Osteoblast (primary cell): Measurements from ENCODE around the gene THUMPD1. TPM values are rescaled to one million over a fixed set of nuclear protein-coding genes. Genes with fewer than 3 reads are reported as not detected.

Experiments
- DNase-seq: peaks from one replicate; pipeline ENCODE4 v3.0.0; 2011; ENCODE audit warnings: low spot score, mixed read lengths; ENCODE audit not compliant: insufficient read length; ENCODE audit errors: missing footprints
- H2AFZ ChIP-seq: 2 replicates; pipeline ENCODE4 v1.6.0; 2011; ENCODE audit warnings: mild to moderate bottlenecking, low read length
- H3K27ac ChIP-seq: 2 replicates; pipeline ENCODE4 v1.5.1; 2011; ENCODE audit warnings: mild to moderate bottlenecking, low read depth, low read length, moderate library complexity
- H3K27me3 ChIP-seq: 2 replicates; pipeline ENCODE4 v1.6.0; 2012; ENCODE audit warnings: mild to moderate bottlenecking, control low read depth, inconsistent platforms, low read length, moderate library complexity; ENCODE audit not compliant: insufficient read depth
- H3K36me3 ChIP-seq: 2 replicates; pipeline ENCODE4 v1.5.1; 2011; ENCODE audit warnings: mild to moderate bottlenecking, low read length, control low read depth, moderate library complexity; ENCODE audit not compliant: insufficient read depth
- H3K4me1 ChIP-seq: 2 replicates; pipeline ENCODE4 v1.5.1; 2011; ENCODE audit warnings: mild to moderate bottlenecking, low read length, control low read depth, moderate library complexity; ENCODE audit not compliant: insufficient read depth
- H3K4me2 ChIP-seq: 2 replicates; pipeline ENCODE4 v1.6.0; 2011; ENCODE audit warnings: mild to moderate bottlenecking, low read length; ENCODE audit not compliant: insufficient read depth
- H3K4me3 ChIP-seq: fragments of 200-600 bp; sonication (generic); 3 replicates; pipeline ENCODE4 v1.5.1; 2012; ENCODE audit warnings: mild to moderate bottlenecking, low read length, inconsistent platforms; ENCODE audit not compliant: insufficient read depth
- H3K79me2 ChIP-seq: 2 replicates; pipeline ENCODE4 v1.6.0; 2012; ENCODE audit warnings: mild to moderate bottlenecking, low read length, control low read depth, inconsistent platforms; ENCODE audit not compliant: insufficient read depth
- H3K9me3 ChIP-seq: 2 replicates; pipeline ENCODE4 v1.5.1; 2011; ENCODE audit warnings: low read depth, low read length, control low read depth
- H4K20me1 ChIP-seq: 2 replicates; pipeline ENCODE4 v1.6.0; 2012; ENCODE audit warnings: mild to moderate bottlenecking, low read length, control low read depth; ENCODE audit not compliant: insufficient read depth
- total RNA-seq: library from RNA; depleted of rRNA; stranded (reverse); fragments of >200 nt; gene quantifications from 2 replicates; pipeline ENCODE4 v1.2.3, GENCODE V29; 2012
- TF ChIP-seq, protein P1 (sequence below): IDR thresholded peaks from 2 replicates; pipeline ENCODE4 v1.5.1; 2011; ENCODE audit warnings: mild to moderate bottlenecking, low read depth, low read length, moderate library complexity; ENCODE audit errors: extremely low read depth

THUMPD1 gene, protein sequence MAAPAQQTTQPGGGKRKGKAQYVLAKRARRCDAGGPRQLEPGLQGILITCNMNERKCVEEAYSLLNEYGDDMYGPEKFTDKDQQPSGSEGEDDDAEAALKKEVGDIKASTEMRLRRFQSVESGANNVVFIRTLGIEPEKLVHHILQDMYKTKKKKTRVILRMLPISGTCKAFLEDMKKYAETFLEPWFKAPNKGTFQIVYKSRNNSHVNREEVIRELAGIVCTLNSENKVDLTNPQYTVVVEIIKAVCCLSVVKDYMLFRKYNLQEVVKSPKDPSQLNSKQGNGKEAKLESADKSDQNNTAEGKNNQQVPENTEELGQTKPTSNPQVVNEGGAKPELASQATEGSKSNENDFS
- total RNA-seq: 78.9 and 82.5 TPM in 2 replicates

DNA sequence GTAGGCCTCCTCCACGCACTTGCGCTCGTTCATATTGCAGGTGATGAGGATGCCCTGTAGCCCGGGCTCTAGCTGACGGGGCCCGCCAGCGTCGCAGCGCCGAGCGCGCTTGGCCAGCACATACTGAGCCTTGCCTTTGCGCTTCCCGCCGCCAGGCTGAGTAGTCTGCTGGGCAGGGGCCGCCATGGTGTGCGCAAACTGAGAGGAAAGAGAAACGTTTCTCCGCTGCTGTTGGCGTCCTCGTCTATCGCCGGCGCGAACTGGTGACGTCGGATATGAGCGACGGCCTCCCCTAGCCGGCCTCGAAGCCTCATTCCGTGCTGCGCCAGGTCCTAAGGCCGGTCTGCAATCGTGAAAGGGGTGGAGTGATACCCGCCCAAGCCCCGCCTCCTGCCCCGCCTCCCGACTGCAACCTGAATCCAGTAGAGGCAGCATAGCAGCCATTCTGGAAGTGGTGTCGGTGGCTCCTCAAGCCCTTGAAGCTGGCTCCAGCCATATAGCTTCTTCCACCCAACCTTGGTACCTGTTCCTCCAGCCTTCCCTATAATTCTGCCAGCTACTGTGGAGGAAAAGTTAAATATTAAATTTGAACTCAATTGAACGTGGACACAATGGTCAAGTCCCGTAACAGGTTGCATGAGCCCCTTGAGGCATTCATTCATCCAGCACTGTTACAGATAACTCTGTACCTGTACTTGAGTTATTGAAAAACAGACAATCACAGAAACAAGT, at the start of gene THUMPD1:
Gene THUMPD1 (minus strand): TSS at position 265 of the 732 bp plus-strand sequence. CDS start 79 bp downstream, at position 186.
- TF ChIP-seq, protein P1, sequence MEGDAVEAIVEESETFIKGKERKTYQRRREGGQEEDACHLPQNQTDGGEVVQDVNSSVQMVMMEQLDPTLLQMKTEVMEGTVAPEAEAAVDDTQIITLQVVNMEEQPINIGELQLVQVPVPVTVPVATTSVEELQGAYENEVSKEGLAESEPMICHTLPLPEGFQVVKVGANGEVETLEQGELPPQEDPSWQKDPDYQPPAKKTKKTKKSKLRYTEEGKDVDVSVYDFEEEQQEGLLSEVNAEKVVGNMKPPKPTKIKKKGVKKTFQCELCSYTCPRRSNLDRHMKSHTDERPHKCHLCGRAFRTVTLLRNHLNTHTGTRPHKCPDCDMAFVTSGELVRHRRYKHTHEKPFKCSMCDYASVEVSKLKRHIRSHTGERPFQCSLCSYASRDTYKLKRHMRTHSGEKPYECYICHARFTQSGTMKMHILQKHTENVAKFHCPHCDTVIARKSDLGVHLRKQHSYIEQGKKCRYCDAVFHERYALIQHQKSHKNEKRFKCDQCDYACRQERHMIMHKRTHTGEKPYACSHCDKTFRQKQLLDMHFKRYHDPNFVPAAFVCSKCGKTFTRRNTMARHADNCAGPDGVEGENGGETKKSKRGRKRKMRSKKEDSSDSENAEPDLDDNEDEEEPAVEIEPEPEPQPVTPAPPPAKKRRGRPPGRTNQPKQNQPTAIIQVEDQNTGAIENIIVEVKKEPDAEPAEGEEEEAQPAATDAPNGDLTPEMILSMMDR: no peak
- H4K20me1 ChIP-seq: peaks cover 31% of the 10 kb centered on the region
- H3K27ac ChIP-seq: peak within 1 kb of the TSS; percentile 95
- H3K4me1 ChIP-seq: peaks cover 11% of the 10 kb centered on the region
- no peaks in the 10 kb centered on the region for H3K27me3 ChIP-seq
- DNase-seq: peak; percentile 98
- H3K36me3 ChIP-seq: peaks cover 21% of the 10 kb centered on the region
- H3K79me2 ChIP-seq: peaks cover 36% of the 10 kb centered on the region
- peak within 1 kb of the TSS; percentile 100 for H3K4me3 ChIP-seq
- peak within 1 kb of the TSS; percentile 96 for H3K4me2 ChIP-seq
- H3K9me3 ChIP-seq: no peaks in the 10 kb centered on the region
- peak within 1 kb of the TSS; percentile 100 for H2AFZ ChIP-seq

GRCh38 chr16:20789130-20789529, 47.5 kb upstream of the THUMPD1 start:
- H3K27me3 ChIP-seq: no peaks in the 10 kb centered on the region
- no peak for DNase-seq
- no peak overlapping the region for H3K4me3 ChIP-seq
- H3K27ac ChIP-seq: no peak overlapping the region
- H4K20me1 ChIP-seq: no peaks in the 10 kb centered on the region
- TF ChIP-seq, protein P1: no peak
- H3K79me2 ChIP-seq: no peaks in the 10 kb centered on the region
- H3K36me3 ChIP-seq: no peaks in the 10 kb centered on the region
- H2AFZ ChIP-seq: no peak overlapping the region
- H3K4me1 ChIP-seq: peaks cover 10% of the 10 kb centered on the region
- H3K4me2 ChIP-seq: no peak overlapping the region
- H3K9me3 ChIP-seq: no peaks in the 10 kb centered on the region

GRCh38 chr16:20784204-20784603, 42.6 kb upstream of the THUMPD1 start:
- no peak overlapping the region for H3K4me3 ChIP-seq
- H3K27ac ChIP-seq: no peak overlapping the region
- H3K27me3 ChIP-seq: no peaks in the 10 kb centered on the region
- TF ChIP-seq, protein P1: no peak
- H3K4me2 ChIP-seq: no peak overlapping the region
- peak; percentile 22 for DNase-seq
- no peaks in the 10 kb centered on the region for H3K9me3 ChIP-seq
- no peak overlapping the region for H2AFZ ChIP-seq
- no peaks in the 10 kb centered on the region for H3K79me2 ChIP-seq
- H3K36me3 ChIP-seq: no peaks in the 10 kb centered on the region
- no peaks in the 10 kb centered on the region for H3K4me1 ChIP-seq
- H4K20me1 ChIP-seq: no peaks in the 10 kb centered on the region

DNA sequence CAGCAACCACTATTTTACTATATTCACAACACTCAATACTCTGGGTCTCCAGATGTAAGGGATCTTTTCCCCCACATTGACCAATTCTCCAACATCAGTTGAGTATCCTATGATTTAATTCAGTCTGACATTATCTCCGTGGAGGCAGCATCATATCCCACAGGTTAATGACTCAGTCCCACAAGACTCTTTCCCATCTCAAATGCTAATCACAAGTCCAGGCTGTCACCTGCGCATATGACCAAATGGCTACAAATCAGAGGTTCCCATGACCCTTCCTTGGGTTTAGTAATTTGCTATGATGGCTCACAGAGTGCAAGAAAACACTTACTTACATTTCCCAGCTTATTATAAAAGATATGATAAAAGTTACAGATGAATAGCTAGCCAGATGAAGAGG, 40.9 kb upstream of the THUMPD1 start:
- DNase-seq: no peak
- no peaks in the 10 kb centered on the region for H3K79me2 ChIP-seq
- H3K4me1 ChIP-seq: no peaks in the 10 kb centered on the region
- H3K4me2 ChIP-seq: no peak overlapping the region
- TF ChIP-seq, protein P1: no peak
- H2AFZ ChIP-seq: no peak overlapping the region
- H3K4me3 ChIP-seq: no peak overlapping the region
- H4K20me1 ChIP-seq: no peaks in the 10 kb centered on the region
- no peaks in the 10 kb centered on the region for H3K27me3 ChIP-seq
- H3K9me3 ChIP-seq: no peaks in the 10 kb centered on the region
- H3K36me3 ChIP-seq: no peaks in the 10 kb centered on the region
- H3K27ac ChIP-seq: no peak overlapping the region
